Neural cell (in vitro differentiated cells): Measurements from ENCODE around the gene AMY2B.

Experiments used
- CTCF ChIP-seq: fragments of 450-650 bp; IDR thresholded peaks from 2 replicates; pipeline ENCODE4 v1.5.1; 2014; ENCODE audit warnings: antibody characterized with exemption, mild to moderate bottlenecking, moderate library complexity; ENCODE audit not compliant: poor library complexity, severe bottlenecking
- EP300 ChIP-seq: fragments of 450-650 bp; conservative IDR thresholded peaks from 2 replicates; pipeline ENCODE4 v1.6.1; 2014; ENCODE audit warnings: antibody characterized with exemption, mild to moderate bottlenecking, moderate library complexity; ENCODE audit not compliant: poor library complexity, severe bottlenecking
- EZH2 ChIP-seq: fragments of 200-600, 300-800 bp; shearing (Covaris generic), sonication (generic); IDR thresholded peaks from 2 replicates; pipeline ENCODE4 v1.6.1; 2014; ENCODE audit warnings: antibody characterized with exemption, low read length, borderline replicate concordance, mild to moderate bottlenecking; ENCODE audit not compliant: insufficient read depth, poor library complexity, severe bottlenecking
- POLR2AphosphoS5 ChIP-seq: IDR thresholded peaks from 2 replicates; pipeline ENCODE4 v1.6.1; 2012
- RAD21 ChIP-seq: fragments of 450-650 bp; conservative IDR thresholded peaks from 2 replicates; pipeline ENCODE4 v1.6.1; 2014; ENCODE audit warnings: antibody characterized with exemption, mild to moderate bottlenecking, moderate library complexity
- REST ChIP-seq: IDR thresholded peaks from 2 replicates; pipeline ENCODE4 v1.6.1; 2012; ENCODE audit warnings: borderline replicate concordance
- TAF1 ChIP-seq: IDR thresholded peaks from 2 replicates; pipeline ENCODE4 v1.6.1; 2012; ENCODE audit warnings: low read depth

DNA sequence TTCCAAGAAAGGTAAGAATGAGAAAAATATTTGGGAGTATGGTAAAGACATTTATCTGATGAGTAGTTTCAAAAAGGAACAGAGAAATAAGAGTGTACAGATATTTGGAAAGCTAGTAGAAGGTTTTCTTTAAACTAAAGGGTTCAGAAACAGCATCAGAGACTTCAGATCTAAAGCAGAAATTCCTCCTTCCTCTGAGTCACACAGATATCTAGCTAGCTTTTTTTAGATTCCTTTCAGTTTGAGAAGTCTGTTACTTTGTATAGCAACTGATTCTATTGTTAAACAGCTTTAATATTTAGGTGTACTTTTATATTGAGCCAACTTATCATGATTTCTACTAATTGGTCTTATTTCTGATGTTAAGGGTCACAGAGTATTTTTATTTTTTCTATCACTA lies 4.7 kb downstream of the AMY2B start:
- TF ChIP-seq CTCF (no peak), TAF1 (no peak), POLR2AphosphoS5 (no peak), EP300 (no peak), EZH2 (no peak), RAD21 (no peak), REST (no peak)
